Spleen (tissue), 11 donors: ENCODE data around the gene MRPL41. TPM values are rescaled to one million over a fixed set of nuclear protein-coding genes. Genes with fewer than 3 reads are reported as not detected.
"Not testable (repeated sequence)": the region's sequence is repeated elsewhere in the genome, so short reads cannot be mapped to it uniquely, and the experiment has no call there.

Experiments
- DNase-seq: peaks from one replicate; pipeline ENCODE4 v3.0.0-alpha.2; 2020
- H3K27ac ChIP-seq, 8 donors: fragments of 200-600 bp; sonication (generic) in 7 of 8; 1 replicate in 4 of 8; 2 replicates in 4 of 8; pipeline versions ENCODE4 v1.5.0 to v1.8.0; 2016 to 2021; ENCODE audit warnings: inconsistent platforms in 4 of 8, mild to moderate bottlenecking in 4 of 8, moderate library complexity in 1 of 8
- H3K27me3 ChIP-seq, 7 donors: fragments of 200-600 bp; sonication (generic) in 6 of 7; replicated peaks in 1 of 7; 1 replicate in 4 of 7; 2 replicates in 3 of 7; pipeline versions ENCODE4 v1.5.0 to v1.8.0; 2016 to 2021; ENCODE audit warnings: inconsistent platforms in 3 of 7, mild to moderate bottlenecking in 1 of 7
- H3K36me3 ChIP-seq, 6 donors: fragments of 200-600 bp; sonication (generic) in 5 of 6; 1 replicate in 4 of 6; 2 replicates in 2 of 6; pipeline versions ENCODE4 v1.5.0 to v1.8.0; 2016 to 2021; ENCODE audit warnings: inconsistent platforms in 2 of 6
- H3K4me1 ChIP-seq, 6 donors: fragments of 200-600 bp; sonication (generic) in 5 of 6; 1 replicate in 3 of 6; 2 replicates in 3 of 6; pipeline versions ENCODE4 v1.5.0 to v1.8.0; 2016 to 2021; ENCODE audit warnings: inconsistent platforms in 3 of 6
- H3K4me3 ChIP-seq, 8 donors: fragments of 200-600 bp; sonication (generic) in 7 of 8; 1 replicate in 4 of 8; 2 replicates in 4 of 8; pipeline versions ENCODE4 v1.5.0 to v1.8.0; 2016 to 2021; ENCODE audit warnings: inconsistent platforms in 4 of 8, mild to moderate bottlenecking in 4 of 8, moderate library complexity in 2 of 8
- H3K9me3 ChIP-seq, 8 donors: fragments of 200-600 bp; sonication (generic) in 7 of 8; 1 replicate in 4 of 8; 2 replicates in 4 of 8; pipeline versions ENCODE4 v1.5.0 to v1.8.0; 2016 to 2021; ENCODE audit warnings: inconsistent platforms in 4 of 8
- CTCF ChIP-seq, 11 experiments: fragments of 200-600 bp in 7 of 11; fragments of 450-650 bp in 4 of 11; sonication (generic) in 4 of 11; IDR thresholded peaks in 8 of 11; conservative IDR thresholded peaks in 3 of 11; 1 replicate in 7 of 11; 2 replicates in 4 of 11; pipeline versions ENCODE4 v1.4.0 to v1.8.0; 2016 to 2021; ENCODE audit warnings: antibody characterized with exemption in 11 of 11, inconsistent platforms in 4 of 11, mild to moderate bottlenecking in 1 of 11
- POLR2A ChIP-seq, 3 donors: fragments of 450-650 bp; IDR thresholded peaks; one replicate each; pipeline ENCODE4 v1.5.1; 2017; ENCODE audit warnings: antibody characterized with exemption in 3 of 3, mild to moderate bottlenecking in 1 of 3
- POLR2AphosphoS5 ChIP-seq, 3 donors: sonication (generic); formaldehyde crosslinking; IDR thresholded peaks; one replicate each; pipeline ENCODE4 v1.5.1; 2017; ENCODE audit warnings: antibody characterized with exemption in 3 of 3
- WGBS, 5 donors: extraction: QIAGEN DNeasy Blood & Tissue Kit in 3 of 5; methylation state at CpG; one replicate each; pipeline versions ENCODE4 v1.1.5 to v1.1.7; 2013 to 2018; 5-methylcytosine and 5-hydroxymethylcytosine counted together
- intact Hi-C: fragments of 100-400 bp; cut with DNase I; formaldehyde crosslinking; loops from one replicate; pipeline ENCODE4 v1.15.0; 2023; ENCODE audit warnings: low total_unique reads
- polyA plus RNA-seq, 3 donors: library from polyadenylated mRNA; stranded (reverse); fragments of 200-250 nt; gene quantifications; one replicate each; pipeline ENCODE4 v1.2.1, GENCODE V29; 2013
- total RNA-seq, 7 donors: library from RNA; depleted of rRNA in 3 of 7; stranded (reverse); fragments of >200 nt in 3 of 7; fragmentation: NEBNext Ultra II Directional in 4 of 7; extraction: Animal tissue kit (Norgen Biotek cat#: 25700) in 4 of 7; gene quantifications; one replicate each; pipeline versions ENCODE4 v1.1.0 to v1.2.1, GENCODE V29; 2016 to 2021
- donor health status: healthy with polysubstance abuse.
- donor health status: DM: no; HTN: no; CAD: no; lungs with moderate emphysema.
- donor health status: DM: no; HTN: no; CAD: no.
- donor health status: Bipolar disorder and iron deficiency.
- donor health status: healthy.
- donor health status: DM: no; HTN: no; CAD: no.
- donor health status: DM: yes; HTN: yes; CAD: no.

The MRPL41 gene
- total and polyA plus RNA-seq, 10 donors, result 20.5 to 98.1 (median 35.5) TPM

GRCh38 chr9:137552022-137552768, 516 bp downstream of the MRPL41 start:
- Histone ChIP-seq H3K27me3 (no peaks in the 10 kb centered on the region), H3K9me3 (no peaks in the 10 kb centered on the region), H3K4me1 (peaks cover 15 to 54% (median 27%) of the 10 kb centered on the region in 6 donors), H3K27ac (peak overlapping the region; percentile 72 to 93 (median 91)), H3K36me3 (peaks cover 0 to 41% (median 23%) of the 10 kb centered on the region in 6 donors), H3K4me3 (peak overlapping the region; percentile 81 to 98 (median 92))
- TF ChIP-seq POLR2A (IDR thresholded peaks at IDR 0.05) (no peak), CTCF (IDR thresholded peaks at IDR 0.05 in 8 of 11, conservative IDR thresholded peaks at IDR 0.05 in 3 of 11) (no peak), POLR2AphosphoS5 (IDR thresholded peaks at IDR 0.05) (no peak)
- intact Hi-C loops, result no loop called here
- 12 to 28% (median 13%) methylated on average over 28 to 58 of the region's 58 CpGs for WGBS, 5 donors
- no peak for DNase-seq

GRCh38 chr9:137553654-137554053, 2.0 kb downstream of the MRPL41 start:
- intact Hi-C loops, H3K9me3 ChIP-seq, H3K27ac ChIP-seq, DNase-seq, H3K4me3 ChIP-seq, H3K27me3 ChIP-seq: not testable (repeated sequence)
- H3K36me3 ChIP-seq, result peaks cover 0 to 55% (median 38%) of the 10 kb centered on the region in 6 donors
- 91 to 98% (median 92%) methylated on average over 10 of the region's 10 CpGs for WGBS, 5 donors
- H3K4me1 ChIP-seq, result peaks cover 11 to 39% (median 25%) of the 10 kb centered on the region in 6 donors

- H3K4me3 ChIP-seq, result no peak overlapping the region
- H3K36me3 ChIP-seq, result peaks cover 0 to 62% (median 40%) of the 10 kb centered on the region in 6 donors
- no peaks in the 10 kb centered on the region for H3K9me3 ChIP-seq
- H3K27ac ChIP-seq, result no peak overlapping the region
- no peak for DNase-seq
- intact Hi-C loops, result no loop called here
- no peaks in the 10 kb centered on the region for H3K27me3 ChIP-seq
- TF ChIP-seq POLR2AphosphoS5 (IDR thresholded peaks at IDR 0.05), result no peak
- TF ChIP-seq POLR2A (IDR thresholded peaks at IDR 0.05), result no peak
- TF ChIP-seq CTCF (IDR thresholded peaks at IDR 0.05 in 8 of 11, conservative IDR thresholded peaks at IDR 0.05 in 3 of 11), result no peak
- 84 to 100% (median 96%) methylated on average over 1 of the region's 1 CpG for WGBS, 5 donors
- H3K4me1 ChIP-seq, result peaks cover 11 to 32% (median 18%) of the 10 kb centered on the region in 6 donors
These were observed 2.7 kb downstream of the MRPL41 start for GRCh38 chr9:137554349-137554748.

GRCh38 chr9:137555179-137555578, 3.5 kb downstream of the MRPL41 start:
- TF ChIP-seq POLR2A (IDR thresholded peaks at IDR 0.05) (no peak), CTCF (IDR thresholded peaks at IDR 0.05 in 8 of 11, conservative IDR thresholded peaks at IDR 0.05 in 3 of 11) (no peak), POLR2AphosphoS5 (IDR thresholded peaks at IDR 0.05) (no peak)
- H3K36me3 ChIP-seq, result peaks cover 0 to 70% (median 46%) of the 10 kb centered on the region in 6 donors
- intact Hi-C loops, result no loop called here
- WGBS, 5 donors, result 93 to 98% (median 95%) methylated on average over 9 to 10 of the region's 10 CpGs
- no peak for DNase-seq
- no peaks in the 10 kb centered on the region for H3K27me3 ChIP-seq
- H3K9me3 ChIP-seq, result no peaks in the 10 kb centered on the region
- H3K27ac ChIP-seq, result no peak overlapping the region
- peaks cover 5 to 24% (median 10%) of the 10 kb centered on the region in 6 donors for H3K4me1 ChIP-seq
- no peak overlapping the region for H3K4me3 ChIP-seq
